IPS-20b (cell line): Measurements from ENCODE around the gene SGMS1.
"Not testable (repeated sequence)": the region's sequence is repeated elsewhere in the genome, so short reads cannot be mapped to it uniquely, and the experiment has no call there.

Experiments used
- H3K27ac ChIP-seq: one replicate; pipeline ENCODE4 v1.5.1; 2013; ENCODE audit warnings: low read length
- H3K27me3 ChIP-seq: 2 replicates; pipeline ENCODE4 v1.6.1; 2013; ENCODE audit warnings: mild to moderate bottlenecking, low read length, inconsistent platforms; ENCODE audit not compliant: insufficient read depth
- H3K36me3 ChIP-seq: 2 replicates; pipeline ENCODE4 v1.6.1; 2013; ENCODE audit warnings: low read depth, mild to moderate bottlenecking, inconsistent platforms, low read length, moderate library complexity; ENCODE audit not compliant: insufficient read depth
- H3K4me1 ChIP-seq: 2 replicates; pipeline ENCODE4 v1.6.1; 2013; ENCODE audit warnings: mild to moderate bottlenecking, control low read depth, inconsistent platforms, low read length, moderate library complexity; ENCODE audit not compliant: insufficient read depth
- H3K4me3 ChIP-seq: 2 replicates; pipeline ENCODE4 v1.5.1; 2013; ENCODE audit warnings: mild to moderate bottlenecking, low read length, inconsistent platforms
- H3K9ac ChIP-seq: 2 replicates; pipeline ENCODE4 v1.6.1; 2013; ENCODE audit warnings: low read depth, mild to moderate bottlenecking, inconsistent platforms, low read length, moderate library complexity
- H3K9me3 ChIP-seq: 2 replicates; pipeline ENCODE4 v1.6.1; 2013; ENCODE audit warnings: mild to moderate bottlenecking, low read depth, low read length, inconsistent platforms; ENCODE audit not compliant: insufficient read depth

Gene SGMS1

DNA sequence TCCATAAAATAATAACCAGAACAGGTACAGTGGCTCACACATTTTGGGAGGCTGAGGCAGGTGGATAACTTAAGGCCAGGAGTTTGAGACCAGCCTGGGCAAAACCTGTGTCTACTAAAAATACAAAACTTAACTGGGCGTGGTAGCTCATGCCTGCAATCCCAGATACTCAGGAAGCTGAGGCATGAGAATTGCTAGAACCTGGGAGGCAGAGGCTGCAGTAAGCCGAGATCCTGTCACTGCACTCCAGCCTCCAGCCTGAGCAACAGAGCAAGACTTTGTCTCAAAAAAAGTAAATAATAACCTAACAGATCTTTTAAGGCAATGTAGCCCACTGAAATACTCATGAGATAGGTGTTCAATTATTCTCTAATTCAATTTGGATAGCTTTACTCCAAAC, 265.3 kb downstream of the SGMS1 start:
- H3K9ac ChIP-seq: no peak overlapping the region
- H3K9me3 ChIP-seq: no peaks in the 10 kb centered on the region
- no peak overlapping the region for H3K27ac ChIP-seq
- H3K4me1 ChIP-seq: peaks cover 14% of the 10 kb centered on the region
- no peaks in the 10 kb centered on the region for H3K36me3 ChIP-seq
- H3K4me3 ChIP-seq: no peak overlapping the region
- no peaks in the 10 kb centered on the region for H3K27me3 ChIP-seq

GRCh38 chr10:50356481-50356832, 267.3 kb downstream of the SGMS1 start:
- not testable (repeated sequence) for H3K4me1 ChIP-seq, H3K36me3 ChIP-seq, H3K9me3 ChIP-seq, H3K27ac ChIP-seq, H3K9ac ChIP-seq, H3K4me3 ChIP-seq, H3K27me3 ChIP-seq

GRCh38 chr10:50355693-50356480, 267.9 kb downstream of the SGMS1 start:
- not testable (repeated sequence) for H3K27ac ChIP-seq, H3K9ac ChIP-seq, H3K36me3 ChIP-seq, H3K4me3 ChIP-seq, H3K4me1 ChIP-seq, H3K27me3 ChIP-seq, H3K9me3 ChIP-seq

- no peak overlapping the region for H3K9ac ChIP-seq
- H3K9me3 ChIP-seq: peaks cover 16% of the 10 kb centered on the region; the same call in 1 of the 2 replicates
- H3K4me1 ChIP-seq: no peaks in the 10 kb centered on the region
- H3K27me3 ChIP-seq: no peaks in the 10 kb centered on the region
- no peak overlapping the region for H3K4me3 ChIP-seq
- no peaks in the 10 kb centered on the region for H3K36me3 ChIP-seq
- no peak overlapping the region for H3K27ac ChIP-seq
Observed at GRCh38 chr10:50351483-50352146, 272.1 kb downstream of the SGMS1 start.

GRCh38 chr10:50350366-50350765, 273.4 kb downstream of the SGMS1 start:
- Histone ChIP-seq H3K9ac (no peak overlapping the region), H3K4me1 (no peaks in the 10 kb centered on the region), H3K36me3 (no peaks in the 10 kb centered on the region), H3K4me3 (no peak overlapping the region), H3K27me3 (no peaks in the 10 kb centered on the region), H3K9me3 (peaks cover 16% of the 10 kb centered on the region; the same call in 1 of the 2 replicates), H3K27ac (no peak overlapping the region)

DNA sequence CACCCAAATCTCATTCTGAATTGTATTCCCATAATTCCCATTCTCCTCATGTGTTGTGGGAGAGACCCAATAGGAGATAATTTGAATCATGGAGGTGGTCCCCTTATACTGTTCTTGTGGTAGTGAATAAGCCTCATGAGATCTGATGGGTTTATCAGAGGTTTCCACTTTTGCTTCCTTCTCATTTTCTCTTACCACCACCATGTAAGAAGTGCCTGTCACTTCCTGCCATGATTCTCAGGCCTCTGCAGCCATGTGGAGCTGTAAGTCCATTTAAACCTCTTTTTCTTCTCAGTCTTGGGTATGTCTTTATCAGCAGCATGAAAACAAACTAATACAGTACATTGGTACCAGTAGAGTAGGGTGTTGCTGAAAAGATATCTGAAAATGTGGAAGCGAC, 274.2 kb downstream of the SGMS1 start:
- no peak overlapping the region for H3K27ac ChIP-seq
- peaks cover 16% of the 10 kb centered on the region; the same call in 1 of the 2 replicates for H3K9me3 ChIP-seq
- H3K4me1 ChIP-seq: no peaks in the 10 kb centered on the region
- H3K9ac ChIP-seq: no peak overlapping the region
- no peak overlapping the region for H3K4me3 ChIP-seq
- no peaks in the 10 kb centered on the region for H3K27me3 ChIP-seq
- no peaks in the 10 kb centered on the region for H3K36me3 ChIP-seq

- H3K27me3 ChIP-seq: no peaks in the 10 kb centered on the region
- peaks cover 16% of the 10 kb centered on the region; the same call in 1 of the 2 replicates for H3K9me3 ChIP-seq
- H3K4me1 ChIP-seq: no peaks in the 10 kb centered on the region
- no peak overlapping the region for H3K27ac ChIP-seq
- H3K36me3 ChIP-seq: peaks cover 17% of the 10 kb centered on the region
- H3K4me3 ChIP-seq: no peak overlapping the region
- H3K9ac ChIP-seq: no peak overlapping the region
Observed at GRCh38 chr10:50347394-50347802, 276.4 kb downstream of the SGMS1 start.

DNA sequence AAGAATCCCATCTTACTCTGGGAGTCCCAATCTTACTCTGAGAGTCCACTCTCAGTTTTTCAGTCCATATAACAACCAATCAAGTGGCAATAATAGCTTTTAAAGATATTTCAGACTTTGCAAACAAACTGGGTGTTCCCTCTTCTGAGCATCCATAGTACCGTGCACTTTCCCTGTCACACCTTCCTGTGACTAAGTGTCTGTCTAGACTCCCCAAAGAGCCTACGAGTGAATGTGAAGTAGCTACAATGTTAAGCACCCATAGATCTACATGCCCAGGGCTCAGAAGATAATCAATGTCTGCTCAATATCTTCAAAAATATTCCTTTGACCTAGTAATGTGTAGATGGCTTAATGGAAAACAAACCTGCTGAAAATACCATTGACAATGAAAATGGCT, 276.8 kb downstream of the SGMS1 start:
- H3K27me3 ChIP-seq: no peaks in the 10 kb centered on the region
- no peak overlapping the region for H3K9ac ChIP-seq
- no peaks in the 10 kb centered on the region for H3K4me1 ChIP-seq
- H3K36me3 ChIP-seq: peaks cover 18% of the 10 kb centered on the region
- no peak overlapping the region for H3K27ac ChIP-seq
- H3K9me3 ChIP-seq: peaks cover 15% of the 10 kb centered on the region; the same call in 1 of the 2 replicates
- no peak overlapping the region for H3K4me3 ChIP-seq

- Histone ChIP-seq H3K9ac (no peak overlapping the region), H3K4me3 (no peak overlapping the region), H3K9me3 (peaks cover 7% of the 10 kb centered on the region; the same call in 1 of the 2 replicates)
Observed at GRCh38 chr10:50345545-50345944, 278.2 kb downstream of the SGMS1 start.

GRCh38 chr10:50343702-50344331, 279.9 kb downstream of the SGMS1 start:
- Histone ChIP-seq H3K36me3 (peaks cover 22% of the 10 kb centered on the region), H3K4me1 (no peaks in the 10 kb centered on the region), H3K9me3 (no peaks in the 10 kb centered on the region), H3K4me3 (no peak overlapping the region), H3K27me3 (no peaks in the 10 kb centered on the region), H3K9ac (no peak overlapping the region), H3K27ac (no peak overlapping the region)

More at GRCh38 chr10:50345545-50345944, 278.2 kb downstream of the SGMS1 start:
- peaks cover 18% of the 10 kb centered on the region for H3K36me3 ChIP-seq
- H3K27me3 ChIP-seq: no peaks in the 10 kb centered on the region
- H3K27ac ChIP-seq: no peak overlapping the region
- H3K4me1 ChIP-seq: no peaks in the 10 kb centered on the region

GRCh38 chr10:50341987-50342386, 281.8 kb downstream of the SGMS1 start:
- Histone ChIP-seq H3K9ac (no peak overlapping the region), H3K4me3 (no peak overlapping the region), H3K9me3 (no peaks in the 10 kb centered on the region), H3K27ac (no peak overlapping the region), H3K27me3 (no peaks in the 10 kb centered on the region), H3K36me3 (peaks cover 22% of the 10 kb centered on the region), H3K4me1 (no peaks in the 10 kb centered on the region)

GRCh38 chr10:50336140-50336539, 287.6 kb downstream of the SGMS1 start:
- no peaks in the 10 kb centered on the region for H3K9me3 ChIP-seq
- H3K4me1 ChIP-seq: no peaks in the 10 kb centered on the region
- H3K27ac ChIP-seq: no peak overlapping the region
- no peak overlapping the region for H3K4me3 ChIP-seq
- peaks cover 4% of the 10 kb centered on the region; the same call in 1 of the 2 replicates for H3K36me3 ChIP-seq
- no peak overlapping the region for H3K9ac ChIP-seq
- H3K27me3 ChIP-seq: no peaks in the 10 kb centered on the region
